Upper lobe of right lung (tissue), 1 donor: Measurements from ENCODE around the gene CDH20. TPM values are rescaled to one million over a fixed set of nuclear protein-coding genes. Genes with fewer than 3 reads are reported as not detected.

Experiments used
- ATAC-seq: fragments of 200-7000 bp; cut with Tn5 transposase; one replicate; pipeline ENCODE4 v1.9.1; 2020; ENCODE audit warnings: mild to moderate bottlenecking, moderate library complexity
- DNase-seq: peaks from one replicate; pipeline ENCODE4 v3.0.0-alpha.2; 2020
- H3K27ac ChIP-seq: fragments of 200-600 bp; one replicate; pipeline ENCODE4 v1.8.0; 2022
- H3K27me3 ChIP-seq: fragments of 200-600 bp; one replicate; pipeline ENCODE4 v1.8.0; 2022; ENCODE audit warnings: mild to moderate bottlenecking
- H3K36me3 ChIP-seq: fragments of 200-600 bp; one replicate; pipeline ENCODE4 v1.8.0; 2022
- H3K4me1 ChIP-seq: fragments of 200-600 bp; one replicate; pipeline ENCODE4 v1.8.0; 2022
- H3K4me3 ChIP-seq: fragments of 200-600 bp; one replicate; pipeline ENCODE4 v1.8.0; 2022; ENCODE audit warnings: mild to moderate bottlenecking
- H3K9me3 ChIP-seq: fragments of 200-600 bp; one replicate; pipeline ENCODE4 v1.8.0; 2022
- CTCF ChIP-seq: fragments of 200-600 bp; IDR thresholded peaks from one replicate; pipeline ENCODE4 v1.8.0; 2022; ENCODE audit warnings: antibody characterized with exemption
- intact Hi-C: fragments of 100-400 bp; cut with DNase I; formaldehyde crosslinking; loops from one replicate; pipeline ENCODE4 v1.11.0; 2022
- total RNA-seq: library from RNA; stranded (reverse); fragmentation: NEBNext Ultra II Directional; extraction: Animal tissue kit (Norgen Biotek cat#: 25700); gene quantifications from one replicate; pipeline ENCODE4 v1.2.1, GENCODE V29; 2021
- donor health status: DM: no; HTN: yes; CAD: no; lungs with severe emphysema.

Gene CDH20
- total RNA-seq, 1 donor from 2014 or later, result 0.35 TPM

- intact Hi-C loops, result no loop called here
- Histone ChIP-seq H3K27me3 (no peaks in the 10 kb centered on the region), H3K9me3 (no peaks in the 10 kb centered on the region), H3K36me3 (no peaks in the 10 kb centered on the region), H3K4me3 (no peak overlapping the region), H3K27ac (no peak overlapping the region), H3K4me1 (no peaks in the 10 kb centered on the region)
- ATAC-seq (no peak), DNase-seq (no peak)
- no peak for TF ChIP-seq CTCF
Measured at GRCh38 chr18:61471541-61471940, 138.3 kb downstream of the CDH20 start.

- Histone ChIP-seq H3K27me3 (no peaks in the 10 kb centered on the region), H3K4me1 (no peaks in the 10 kb centered on the region), H3K27ac (no peak overlapping the region), H3K4me3 (no peak overlapping the region), H3K36me3 (no peaks in the 10 kb centered on the region), H3K9me3 (no peaks in the 10 kb centered on the region)
- no peak for ATAC-seq
- no peak for TF ChIP-seq CTCF
- no peak for DNase-seq
- intact Hi-C loops, result no loop called here
Measured at GRCh38 chr18:61471942-61472341, 138.7 kb downstream of the CDH20 start.

- no peak for ATAC-seq
- H3K36me3 ChIP-seq, result no peaks in the 10 kb centered on the region
- DNase-seq, result no peak
- intact Hi-C loops, result no loop called here
- no peak for TF ChIP-seq CTCF
- no peaks in the 10 kb centered on the region for H3K27me3 ChIP-seq
- H3K4me3 ChIP-seq, result no peak overlapping the region
- H3K27ac ChIP-seq, result no peak overlapping the region
- no peaks in the 10 kb centered on the region for H3K9me3 ChIP-seq
- no peaks in the 10 kb centered on the region for H3K4me1 ChIP-seq
Measured at GRCh38 chr18:61474341-61474740, 141.1 kb downstream of the CDH20 start.

- no peaks in the 10 kb centered on the region for H3K4me1 ChIP-seq
- intact Hi-C loops, result no loop called here
- no peak for TF ChIP-seq CTCF
- DNase-seq (no peak), ATAC-seq (no peak)
- no peaks in the 10 kb centered on the region for H3K36me3 ChIP-seq
- H3K9me3 ChIP-seq, result no peaks in the 10 kb centered on the region
- no peak overlapping the region for H3K4me3 ChIP-seq
- H3K27me3 ChIP-seq, result no peaks in the 10 kb centered on the region
- H3K27ac ChIP-seq, result no peak overlapping the region
Measured at GRCh38 chr18:61474918-61475317, 141.7 kb downstream of the CDH20 start.

- Histone ChIP-seq H3K36me3 (no peaks in the 10 kb centered on the region), H3K9me3 (no peaks in the 10 kb centered on the region), H3K27ac (no peak overlapping the region), H3K27me3 (no peaks in the 10 kb centered on the region), H3K4me1 (no peaks in the 10 kb centered on the region), H3K4me3 (no peak overlapping the region)
- intact Hi-C loops, result no loop called here
- DNase-seq (no peak), ATAC-seq (no peak)
- no peak for TF ChIP-seq CTCF
Measured at GRCh38 chr18:61475931-61476330, 142.7 kb downstream of the CDH20 start.

- H3K4me3 ChIP-seq, result no peak overlapping the region
- intact Hi-C loops, result no loop called here
- no peak for TF ChIP-seq CTCF
- no peaks in the 10 kb centered on the region for H3K36me3 ChIP-seq
- H3K4me1 ChIP-seq, result no peaks in the 10 kb centered on the region
- DNase-seq (no peak), ATAC-seq (no peak)
- no peak overlapping the region for H3K27ac ChIP-seq
- no peaks in the 10 kb centered on the region for H3K9me3 ChIP-seq
- no peaks in the 10 kb centered on the region for H3K27me3 ChIP-seq
Measured at GRCh38 chr18:61489334-61489733, 156.1 kb downstream of the CDH20 start.
